Hematopoietic multipotent progenitor cell treated with erythropoietin and hydrocortisone succinate and interleukin-3 and kit ligand, for 15 days (in vitro differentiated cells): ENCODE results near the gene TSPAN3.

ENCODE experiments used
- DNase-seq: peaks from one replicate; pipeline ENCODE4 v3.0.0-alpha.2; 2015; ENCODE audit warnings: low spot score

TSPAN3 gene

DNA sequence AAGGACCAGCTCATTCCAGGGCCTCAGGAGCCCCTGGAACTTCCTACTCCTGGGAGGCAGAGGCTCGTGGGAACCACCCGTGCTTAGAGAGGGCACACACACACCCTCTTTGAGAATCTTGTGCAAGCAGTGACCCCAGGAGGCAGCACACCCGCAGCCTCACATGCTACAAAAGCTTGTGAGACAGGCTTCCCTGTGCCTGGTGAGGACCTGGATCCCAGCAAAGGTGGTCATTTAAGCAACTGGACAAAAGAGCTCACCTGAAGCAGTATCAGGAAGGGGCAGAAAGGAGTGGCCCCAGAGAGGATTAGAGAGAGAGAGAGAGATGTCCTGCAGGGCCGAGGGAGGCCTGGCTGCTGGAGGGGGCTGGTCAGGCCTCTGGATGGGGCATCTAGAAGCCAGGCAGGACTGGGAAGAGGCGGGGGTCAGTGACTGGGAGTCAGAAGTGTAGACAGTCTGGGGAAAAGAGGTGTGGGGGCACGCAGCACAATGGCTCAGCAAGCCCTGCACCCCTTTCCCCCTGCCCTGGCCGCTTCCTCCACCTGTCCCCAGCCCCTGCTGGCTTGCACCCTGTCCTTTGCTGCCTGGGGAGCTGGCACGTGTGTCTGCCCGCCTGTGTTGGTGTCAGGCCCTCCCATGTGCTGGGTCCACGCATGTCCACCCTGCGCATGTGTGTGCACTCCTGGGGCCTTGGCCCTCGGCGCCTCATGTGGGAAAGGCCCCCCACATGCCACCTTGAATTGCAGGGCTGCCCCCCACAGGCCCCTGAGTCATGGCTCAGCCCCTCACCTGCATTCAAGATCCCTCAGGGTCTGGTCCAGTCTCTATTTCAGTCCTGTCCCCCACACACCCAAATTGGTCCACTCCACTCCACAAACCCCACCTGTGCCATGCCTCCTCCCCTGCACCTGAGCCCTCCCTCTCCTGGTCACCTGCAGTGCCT lies 36.9 kb downstream of the TSPAN3 start:
- no peak for DNase-seq

DNA sequence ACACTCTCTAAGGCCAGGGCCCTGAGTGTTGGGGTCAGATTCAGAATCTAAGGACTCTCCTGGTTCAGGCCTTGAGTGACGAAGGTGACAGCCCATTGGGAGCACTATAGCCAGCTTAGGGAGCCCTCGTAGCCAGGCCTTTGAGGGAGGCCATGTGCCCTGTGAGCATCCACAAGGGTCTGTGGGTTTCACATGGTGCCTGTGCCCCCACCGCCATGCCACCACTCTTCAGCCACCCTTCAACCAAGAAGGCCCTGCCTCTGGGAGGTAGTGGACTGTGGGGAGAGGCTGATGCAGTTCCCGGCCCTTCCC lies 37.5 kb downstream of the TSPAN3 start:
- no peak for DNase-seq

DNA sequence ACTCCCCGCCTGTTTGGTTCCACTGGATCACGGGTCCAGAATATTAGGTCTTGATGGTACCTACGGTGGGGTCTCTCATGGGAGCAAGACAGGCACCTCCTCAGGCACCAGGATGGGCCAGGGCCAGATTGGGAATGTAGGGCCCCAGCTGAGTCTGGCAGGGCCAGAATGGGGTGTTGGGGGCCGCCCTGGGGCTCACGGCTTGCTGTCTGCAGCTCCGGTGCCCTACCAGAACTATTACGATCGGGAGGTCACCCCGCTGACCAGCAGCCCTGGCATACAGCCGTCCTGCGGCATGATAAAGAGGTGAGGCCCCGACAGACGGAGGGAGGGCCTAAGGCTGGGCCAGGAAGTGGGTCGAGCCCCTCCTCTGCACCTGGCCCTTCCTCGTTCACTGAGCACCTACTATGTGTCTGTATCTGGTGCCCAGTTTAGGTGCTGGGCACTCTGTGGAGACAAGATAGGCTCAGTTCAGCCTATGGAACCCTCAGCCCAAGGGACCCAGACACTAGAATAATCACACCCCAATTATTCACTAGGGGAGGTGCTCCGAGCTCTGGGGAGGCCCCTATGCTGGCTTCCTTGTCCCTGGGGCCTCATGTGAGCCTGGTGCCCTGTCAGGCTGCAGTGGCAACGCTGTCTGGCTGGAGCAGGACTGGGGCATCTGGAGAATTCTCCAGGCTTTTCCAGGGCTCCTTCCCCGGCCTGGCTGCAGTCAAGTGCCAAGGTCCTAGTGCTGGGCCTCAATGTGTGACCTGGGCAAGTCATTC lies 38.1 kb downstream of the TSPAN3 start:
- DNase-seq: no peak

DNA sequence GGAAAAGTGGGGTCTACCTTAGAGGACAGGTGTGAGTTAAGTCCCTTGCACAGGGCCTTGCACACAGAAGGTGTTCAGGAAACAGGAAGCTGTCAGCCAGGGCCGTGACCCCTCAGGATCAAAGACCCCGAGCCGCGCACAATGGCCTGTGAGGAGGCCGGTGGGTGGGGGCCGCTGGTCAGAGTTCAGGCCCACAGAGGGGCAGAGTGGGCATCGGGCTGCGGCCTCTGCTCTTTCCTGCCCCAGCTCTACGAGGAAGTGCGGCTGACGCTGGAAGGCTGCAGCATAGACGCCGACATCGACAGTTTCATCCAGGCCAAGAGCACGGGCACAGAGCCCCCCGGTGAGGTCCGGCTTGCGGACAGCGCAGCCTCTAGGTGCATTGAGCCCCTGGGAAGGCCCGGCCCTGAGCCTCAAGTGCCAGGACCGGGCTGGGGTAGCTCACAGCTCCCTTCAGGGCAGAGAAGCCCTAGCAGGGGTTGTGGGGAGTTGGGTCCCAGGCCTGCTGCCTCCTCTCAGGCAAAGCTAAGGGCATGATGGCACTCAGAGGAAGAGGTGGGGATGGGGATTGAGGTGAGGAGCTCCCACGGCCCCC lies 38.8 kb downstream of the TSPAN3 start:
- DNase-seq: no peak

- no peak for DNase-seq
These were observed 39.4 kb downstream of the TSPAN3 start for GRCh38 chr15:77031376-77032050.

DNA sequence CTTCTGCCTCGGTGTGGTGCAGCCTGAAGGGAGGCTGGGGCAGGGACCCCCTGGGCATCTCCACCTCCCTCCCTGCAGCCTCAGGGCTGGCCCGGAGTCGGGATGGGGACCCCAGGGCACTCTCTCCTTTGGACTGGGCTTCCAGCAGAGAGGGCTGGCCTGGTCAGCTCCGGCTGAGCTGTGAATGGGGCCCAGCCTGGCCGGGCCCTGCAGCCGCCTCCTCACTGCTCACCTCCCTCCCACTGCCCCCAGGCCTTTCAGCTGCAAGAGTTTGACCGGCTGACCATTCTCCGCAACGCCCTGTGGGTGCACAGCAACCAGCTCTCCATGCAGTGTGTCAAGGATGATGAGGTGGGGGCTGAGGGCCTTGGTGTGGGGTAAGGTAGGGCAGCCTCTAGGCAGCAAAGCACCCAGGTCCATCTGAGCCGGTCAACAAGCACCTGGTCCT lies 40.0 kb downstream of the TSPAN3 start:
- DNase-seq: no peak

DNA sequence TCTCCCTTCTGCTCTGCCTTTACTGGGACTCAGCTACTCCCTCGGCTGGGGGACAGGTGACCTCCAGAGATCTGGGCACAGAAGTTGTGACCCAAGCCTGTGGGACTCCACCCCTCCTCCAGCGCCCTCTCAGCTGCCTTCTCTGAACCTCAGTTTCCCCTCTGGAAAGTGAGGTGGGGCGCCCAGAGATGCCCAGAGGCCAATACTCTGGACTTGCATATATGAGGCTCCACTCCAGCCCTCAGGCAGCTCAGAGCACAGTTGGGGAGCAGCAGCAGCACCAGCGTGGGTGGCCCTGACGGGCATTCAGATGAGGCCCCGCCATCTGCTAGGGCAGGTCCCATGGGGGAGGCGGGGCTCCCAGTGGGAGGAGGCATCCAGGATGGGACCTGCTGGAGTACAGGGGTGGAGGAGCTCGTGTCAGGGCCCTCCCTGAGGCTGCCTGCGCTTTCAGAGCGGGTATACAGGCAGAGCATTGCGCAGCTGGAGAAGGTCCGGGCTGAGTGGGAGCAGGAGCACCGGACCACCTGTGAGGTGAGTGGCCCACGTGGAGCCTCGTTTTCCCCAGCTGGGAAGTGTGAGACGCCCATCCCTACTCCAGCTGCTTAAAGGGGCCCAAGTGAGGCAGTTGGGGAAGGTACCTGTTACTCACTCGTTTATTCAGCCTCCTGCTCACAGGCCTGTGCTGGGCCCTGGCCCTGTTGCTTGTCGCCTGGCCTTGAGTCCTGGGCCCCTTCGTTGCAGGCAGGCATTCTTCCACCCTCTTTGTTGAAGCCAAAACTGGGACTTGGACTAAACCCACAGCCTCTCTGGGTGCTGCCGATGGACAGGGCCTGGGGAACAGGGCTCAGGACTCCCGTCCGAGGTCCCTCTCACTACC lies 40.6 kb downstream of the TSPAN3 start:
- no peak for DNase-seq

- DNase-seq: no peak
These were observed 41.5 kb downstream of the TSPAN3 start for GRCh38 chr15:77029166-77030047.

DNA sequence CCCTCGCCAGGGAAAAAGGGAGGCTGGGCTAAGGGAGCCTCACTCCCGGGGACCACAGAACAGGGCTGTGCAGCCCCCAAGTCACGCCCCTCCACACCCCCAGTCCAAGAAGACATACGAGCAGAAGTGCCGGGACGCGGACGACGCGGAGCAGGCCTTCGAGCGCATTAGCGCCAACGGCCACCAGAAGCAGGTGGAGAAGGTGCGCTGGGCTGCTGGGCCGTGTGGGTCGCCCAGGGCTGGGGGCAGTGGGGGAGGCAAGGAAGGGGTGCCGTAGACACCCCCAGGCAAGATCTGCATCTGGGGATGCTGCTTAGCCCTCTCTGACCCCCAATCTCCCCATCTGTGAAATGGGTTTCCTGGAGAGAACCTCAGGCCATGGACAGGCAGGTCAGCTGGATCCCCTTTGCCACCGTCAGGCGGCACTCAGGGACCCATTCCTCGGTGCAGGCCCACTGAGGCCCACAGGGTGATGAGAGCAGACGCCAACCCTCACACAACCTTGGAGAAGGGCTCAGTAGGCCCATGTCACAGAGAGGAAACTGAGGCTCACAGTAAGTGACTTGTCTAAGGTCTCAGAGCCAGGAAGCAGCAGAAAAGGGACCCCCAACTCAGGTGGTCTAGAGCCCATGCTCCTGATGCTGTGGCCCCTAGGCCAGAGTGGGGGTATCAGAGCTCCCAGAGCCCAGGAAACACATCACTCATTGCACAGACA lies 42.3 kb downstream of the TSPAN3 start:
- DNase-seq: no peak

DNA sequence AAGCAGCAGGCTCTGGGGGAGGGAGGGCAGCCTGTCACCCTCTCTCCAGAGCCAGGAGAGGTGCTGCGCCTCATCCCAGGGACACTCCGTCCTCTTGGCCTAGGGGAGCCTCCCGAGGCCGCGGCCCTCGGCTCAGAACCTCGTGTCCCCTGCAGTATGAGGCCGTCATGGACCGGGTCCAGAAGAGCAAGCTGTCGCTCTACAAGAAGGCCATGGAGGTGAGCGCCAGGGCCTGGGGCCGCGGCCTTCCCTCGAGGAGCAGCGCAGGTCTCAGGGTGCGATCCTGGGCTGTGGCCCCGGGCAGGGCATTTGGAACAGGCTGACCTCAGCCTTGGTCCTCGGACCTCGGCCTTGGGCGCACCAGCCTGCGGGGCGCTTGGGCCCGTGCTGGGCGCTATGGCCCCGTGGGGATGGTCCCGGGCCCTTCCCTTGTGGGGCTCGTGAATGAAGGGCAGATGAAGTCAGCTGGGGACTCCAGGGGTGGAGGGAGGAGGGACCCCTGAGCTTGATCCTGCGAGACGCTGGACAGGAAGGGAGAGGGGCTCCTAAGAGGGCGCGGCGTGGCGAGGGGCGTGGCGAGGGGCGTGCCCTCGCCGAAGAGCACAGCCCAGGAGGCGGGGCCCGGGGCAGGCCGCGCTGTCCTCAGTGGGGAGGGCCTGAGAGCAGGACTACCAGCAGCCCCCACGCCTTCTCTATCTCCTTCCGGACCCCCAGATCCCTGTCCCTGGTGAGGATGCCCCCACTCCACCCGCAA lies 43.0 kb downstream of the TSPAN3 start:
- no peak for DNase-seq

DNA sequence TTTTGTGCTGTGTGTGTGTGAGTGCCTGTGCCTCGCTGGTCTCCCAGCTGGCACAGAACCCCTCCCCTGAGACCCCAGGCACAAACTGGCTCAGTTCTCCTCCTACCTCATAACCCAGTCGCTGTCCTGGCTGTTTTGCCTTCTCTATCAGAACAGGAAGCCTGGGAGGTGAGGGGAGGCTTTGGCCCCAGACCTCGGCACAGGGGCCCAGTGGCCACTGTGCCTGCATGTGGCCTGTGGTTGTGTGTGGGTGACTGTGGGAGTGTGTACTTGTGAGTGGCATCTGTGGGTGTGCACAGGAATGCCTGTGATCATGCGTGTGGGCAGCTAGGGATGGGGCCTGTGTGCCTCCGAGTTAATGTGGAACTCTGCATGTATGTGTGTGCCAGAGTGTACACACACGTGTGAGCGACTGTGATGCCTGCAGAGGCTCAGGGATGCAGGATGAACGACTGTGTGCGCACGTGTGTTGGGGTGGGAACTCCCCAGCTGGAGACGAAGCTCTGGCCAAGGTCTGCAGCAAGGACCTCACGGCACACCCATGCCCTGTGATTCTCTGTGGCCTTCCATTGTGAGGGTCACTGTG lies 43.7 kb downstream of the TSPAN3 start:
- DNase-seq: no peak

DNA sequence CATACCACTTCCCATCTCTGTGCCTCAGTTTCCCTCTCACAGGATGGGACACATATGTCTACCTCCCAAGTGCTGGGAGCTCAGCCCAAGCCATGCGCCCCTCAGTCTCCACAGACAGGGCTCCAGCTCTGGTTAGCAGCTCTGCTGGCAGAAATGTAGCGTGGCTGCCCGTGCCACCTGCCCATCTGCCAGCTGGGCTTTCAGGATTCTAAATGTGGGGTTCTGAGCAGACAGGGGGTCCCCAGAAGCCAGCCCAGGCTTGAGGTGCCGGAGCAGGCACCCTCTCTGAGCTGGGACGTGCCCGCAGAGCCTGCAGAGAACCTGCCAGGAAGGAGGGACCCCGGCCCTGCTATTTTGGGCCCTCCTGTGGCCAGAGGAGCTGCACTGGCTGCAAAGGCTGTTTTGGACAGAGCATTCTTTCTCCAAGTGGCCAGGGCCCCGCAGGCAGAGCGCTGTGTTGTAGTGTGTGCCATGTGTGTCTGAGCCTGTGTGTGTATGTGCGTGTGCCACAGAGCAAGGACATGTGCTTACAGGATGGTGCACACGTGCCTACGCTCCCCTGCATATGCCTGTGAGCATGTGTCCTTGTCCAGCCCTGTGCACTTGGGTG lies 44.3 kb downstream of the TSPAN3 start:
- DNase-seq: no peak

GRCh38 chr15:77025941-77026411 lies 44.9 kb downstream of the TSPAN3 start:
- no peak for DNase-seq

DNA sequence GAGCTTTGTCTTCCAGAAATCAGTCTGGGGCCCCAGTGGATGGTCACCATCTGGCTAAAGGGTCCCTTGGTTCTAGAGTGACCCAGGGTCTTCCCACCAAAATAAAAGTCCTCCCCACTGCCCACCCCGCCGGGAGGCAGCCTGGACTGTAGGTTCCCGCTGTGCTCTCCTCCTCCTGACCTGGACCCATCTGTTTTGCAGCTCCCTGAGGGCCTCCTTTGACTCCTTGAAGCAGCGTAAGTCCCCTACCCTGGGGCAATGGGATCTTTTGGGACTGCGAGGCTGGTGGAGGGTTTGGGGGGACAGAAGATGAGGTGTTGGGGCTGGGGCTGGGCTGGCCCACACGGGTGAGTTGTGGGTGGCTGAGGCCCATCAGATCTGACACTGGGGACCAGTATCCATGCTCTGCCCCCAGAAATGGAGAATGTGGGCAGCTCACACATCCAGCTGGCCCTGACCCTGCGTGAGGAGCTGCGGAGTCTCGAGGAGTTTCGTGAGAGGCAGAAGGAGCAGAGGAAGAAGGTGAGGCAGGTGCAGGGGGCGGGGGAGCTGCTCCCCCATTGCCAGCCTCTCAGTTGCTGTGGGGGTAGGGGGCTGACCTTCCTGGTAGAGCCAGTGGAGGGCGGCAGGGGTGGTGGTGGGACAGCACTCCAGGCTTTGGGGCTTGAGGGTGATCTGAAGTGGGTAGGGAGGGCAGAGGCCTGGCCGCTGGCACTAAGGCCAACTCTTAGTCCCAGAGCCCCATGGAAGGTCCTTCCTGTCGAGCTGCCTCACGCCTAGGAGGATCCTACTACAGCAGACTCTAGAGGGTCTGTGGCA lies 45.6 kb downstream of the TSPAN3 start:
- no peak for DNase-seq

DNA sequence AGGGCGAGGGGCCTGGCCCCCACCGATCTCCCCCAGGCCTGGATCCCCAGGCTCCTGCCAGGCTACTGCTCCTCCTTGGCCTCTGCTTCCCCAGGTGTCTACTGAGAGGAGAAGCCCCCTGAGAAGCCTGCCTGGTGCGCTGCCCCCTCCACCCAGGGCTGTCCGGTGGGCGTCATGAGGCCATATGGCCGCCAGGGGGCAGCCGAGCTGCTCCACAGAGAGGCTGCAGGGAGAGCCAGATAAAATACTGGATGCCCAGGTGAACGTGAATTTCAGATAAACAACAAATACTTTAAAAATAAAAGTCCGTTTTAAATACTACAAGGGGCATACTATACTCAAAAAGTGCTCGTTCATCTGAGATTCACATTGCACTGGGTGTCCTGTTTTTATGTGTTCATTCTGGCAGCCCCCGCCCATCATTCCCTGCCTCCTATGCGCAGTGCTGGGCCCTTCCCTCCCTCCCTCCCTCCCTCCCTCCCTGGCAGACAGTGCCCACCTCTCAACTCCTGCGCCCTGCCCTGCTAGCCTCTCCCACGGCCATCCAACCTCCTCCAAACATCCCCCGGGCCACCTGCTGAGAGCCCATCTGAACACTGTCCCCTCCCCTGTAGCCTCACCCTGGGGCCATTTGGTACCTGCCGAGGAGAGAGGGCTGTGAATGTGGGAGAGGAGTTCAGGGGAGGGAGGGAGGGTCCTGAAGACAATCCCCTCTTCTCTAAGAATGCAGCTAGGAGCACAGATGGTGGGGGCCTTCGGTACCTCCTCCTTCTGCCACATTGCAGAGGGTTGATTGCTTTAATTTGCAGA lies 46.4 kb downstream of the TSPAN3 start:
- peak; percentile 60 for DNase-seq
